H9 (cell line): Measurements from ENCODE around the gene SGO1. TPM values are rescaled to one million over a fixed set of nuclear protein-coding genes. Genes with fewer than 3 reads are reported as not detected.

Experiments
- DNase-seq: peaks from one replicate; pipeline ENCODE4 v3.0.0-alpha.2; 2017
- H2AFZ ChIP-seq: one replicate; pipeline ENCODE4 v1.6.1; 2013; ENCODE audit warnings: mild to moderate bottlenecking, low read length, control low read depth, moderate library complexity
- H2AK5ac ChIP-seq: 2 replicates; pipeline ENCODE4 v1.6.1; 2013; ENCODE audit warnings: low read length, control low read depth, mixed read lengths; ENCODE audit not compliant: insufficient read length
- H2BK120ac ChIP-seq: one replicate; pipeline ENCODE4 v1.6.1; 2013; ENCODE audit warnings: low read depth, mild to moderate bottlenecking, low read length, control low read depth, inconsistent platforms; ENCODE audit not compliant: poor library complexity, severe bottlenecking
- H2BK12ac ChIP-seq: 2 replicates; pipeline ENCODE4 v1.6.1; 2013; ENCODE audit warnings: low read length, control low read depth, mixed read lengths, low read depth; ENCODE audit not compliant: insufficient read length
- H2BK15ac ChIP-seq: 2 replicates; pipeline ENCODE4 v1.6.1; 2013; ENCODE audit warnings: low read depth, low read length, control low read depth
- H2BK20ac ChIP-seq: one replicate; pipeline ENCODE4 v1.6.1; 2013; ENCODE audit warnings: low read depth, mild to moderate bottlenecking, low read length, control low read depth, inconsistent platforms; ENCODE audit not compliant: poor library complexity, severe bottlenecking
- H2BK5ac ChIP-seq: 2 replicates; pipeline ENCODE4 v1.6.1; 2013; ENCODE audit warnings: low read length, control low read depth, mixed read lengths; ENCODE audit not compliant: insufficient read length
- H3K14ac ChIP-seq: 2 replicates; pipeline ENCODE4 v1.6.1; 2013; ENCODE audit warnings: low read length, control low read depth; ENCODE audit not compliant: insufficient read depth
- H3K18ac ChIP-seq: 2 replicates; pipeline ENCODE4 v1.6.1; 2013; ENCODE audit warnings: low read depth, mild to moderate bottlenecking, mixed read lengths, low read length, control low read depth; ENCODE audit not compliant: insufficient read length
- H3K23ac ChIP-seq: 2 replicates; pipeline ENCODE4 v1.6.1; 2013; ENCODE audit warnings: low read length, control low read depth, mixed read lengths, low read depth; ENCODE audit not compliant: insufficient read length
- H3K23me2 ChIP-seq: 2 replicates; pipeline ENCODE4 v1.6.1; 2013; ENCODE audit warnings: low read depth, mild to moderate bottlenecking, mixed read lengths, low read length, control low read depth; ENCODE audit not compliant: insufficient read length, poor library complexity, severe bottlenecking
- H3K27ac ChIP-seq: 2 replicates; pipeline ENCODE4 v1.5.1; 2013; ENCODE audit warnings: low read length, control low read depth, mixed read lengths, low read depth; ENCODE audit not compliant: insufficient read length
- H3K27me3 ChIP-seq: 2 replicates; pipeline ENCODE4 v1.6.1; 2013; ENCODE audit warnings: low read length, control low read depth, inconsistent platforms; ENCODE audit not compliant: insufficient read depth
- H3K4ac ChIP-seq: 2 replicates; pipeline ENCODE4 v1.6.1; 2013; ENCODE audit warnings: low read depth, mild to moderate bottlenecking, control low read depth, inconsistent platforms, low read length, moderate library complexity
- H3K4me1 ChIP-seq: 2 replicates; pipeline ENCODE4 v1.6.1; 2013; ENCODE audit warnings: low read length, control low read depth, inconsistent platforms; ENCODE audit not compliant: insufficient read depth
- H3K4me2 ChIP-seq: 2 replicates; pipeline ENCODE4 v1.6.1; 2013; ENCODE audit warnings: low read length, control low read depth, mixed read lengths; ENCODE audit not compliant: insufficient read length, insufficient read depth
- H3K56ac ChIP-seq: 2 replicates; pipeline ENCODE4 v1.6.1; 2013; ENCODE audit warnings: low read depth, mild to moderate bottlenecking, mixed read lengths, low read length, control low read depth; ENCODE audit not compliant: insufficient read length
- H3K79me1 ChIP-seq: 2 replicates; pipeline ENCODE4 v1.6.1; 2013; ENCODE audit warnings: low read depth, mild to moderate bottlenecking, moderate library complexity, low read length, control low read depth, inconsistent platforms; ENCODE audit not compliant: insufficient read depth, poor library complexity, severe bottlenecking
- H3K79me2 ChIP-seq: 2 replicates; pipeline ENCODE4 v1.6.1; 2013; ENCODE audit warnings: low read length, control low read depth, inconsistent platforms; ENCODE audit not compliant: insufficient read depth
- H3K9ac ChIP-seq: 2 replicates; pipeline ENCODE4 v1.6.1; 2013; ENCODE audit warnings: low read length, control low read depth, mixed read lengths; ENCODE audit not compliant: insufficient read length; ENCODE audit errors: extremely low read depth
- H3K9me3 ChIP-seq: one replicate; pipeline ENCODE4 v1.6.1; 2013; ENCODE audit warnings: low read depth, low read length, inconsistent platforms; ENCODE audit not compliant: control insufficient read depth
- H3T11ph ChIP-seq: one replicate; pipeline ENCODE4 v1.6.1; 2013; ENCODE audit warnings: mild to moderate bottlenecking, low read length, control low read depth, inconsistent platforms
- H4K20me1 ChIP-seq: one replicate; pipeline ENCODE4 v1.6.1; 2013; ENCODE audit not compliant: control insufficient read depth, insufficient read length, insufficient read depth
- H4K5ac ChIP-seq: 2 replicates; pipeline ENCODE4 v1.6.1; 2013; ENCODE audit warnings: low read depth, mild to moderate bottlenecking, mixed read lengths, low read length, control low read depth; ENCODE audit not compliant: insufficient read length
- H4K8ac ChIP-seq: replicated peaks from 2 replicates; pipeline ENCODE4 v1.6.1; 2013; ENCODE audit warnings: low read length, control low read depth, mixed read lengths, low read depth; ENCODE audit not compliant: insufficient read length
- H4K91ac ChIP-seq: 2 replicates; pipeline ENCODE4 v1.6.1; 2013; ENCODE audit warnings: low read depth, mild to moderate bottlenecking, moderate library complexity, mixed read lengths, low read length, control low read depth; ENCODE audit not compliant: insufficient read length
- H3K27ac Mint-ChIP-seq, 3 experiments: 2 replicates in 2 of 3; 3 replicates in 1 of 3; pipeline ENCODE4 v1.8.0; 2020 to 2021; ENCODE audit warnings: mixed read lengths in 3 of 3, mild to moderate bottlenecking in 1 of 3, moderate library complexity in 1 of 3
- H3K27me3 Mint-ChIP-seq: 2 replicates; pipeline ENCODE4 v1.8.0; 2021; ENCODE audit warnings: low read depth, mild to moderate bottlenecking, moderate library complexity, mixed read lengths
- H3K36me3 Mint-ChIP-seq, 3 experiments: 2 replicates in 2 of 3; 3 replicates in 1 of 3; pipeline ENCODE4 v1.8.0; 2020 to 2021; ENCODE audit warnings: low read depth in 3 of 3, mixed read lengths in 3 of 3; ENCODE audit not compliant: insufficient read depth in 1 of 3
- H3K4me1 Mint-ChIP-seq, 2 experiments: 2 replicates each; pipeline ENCODE4 v1.8.0; 2020; ENCODE audit warnings: mixed read lengths in 2 of 2
- H3K4me3 Mint-ChIP-seq, 2 experiments: 2 replicates in 1 of 2; 3 replicates in 1 of 2; pipeline ENCODE4 v1.8.0; 2020 to 2021; ENCODE audit warnings: mild to moderate bottlenecking in 2 of 2, mixed read lengths in 2 of 2, moderate library complexity in 1 of 2
- H3K9me3 Mint-ChIP-seq, 2 experiments: 2 replicates in 1 of 2; 3 replicates in 1 of 2; pipeline ENCODE4 v1.8.0; 2020; ENCODE audit warnings: mild to moderate bottlenecking in 2 of 2, mixed read lengths in 2 of 2, moderate library complexity in 1 of 2
- WGBS: extraction: QIAGEN DNeasy Blood & Tissue Kit; methylation state at CpG from one replicate; pipeline ENCODE4 v1.1.7; 2013; ENCODE audit warnings: missing lambda C conversion rate, low lambda C conversion rate, mixed read lengths; ENCODE audit not compliant: insufficient read length; ENCODE audit errors: extremely low coverage; 5-methylcytosine and 5-hydroxymethylcytosine counted together
- total RNA-seq: library from RNA; stranded (reverse); gene quantifications from 2 replicates; pipeline ENCODE4 v1.2.1, GENCODE V29; 2021
- TF ChIP-seq, protein P1 (sequence below): fragments of 200-600 bp; sonication (generic); conservative IDR thresholded peaks from 3 replicates; pipeline ENCODE4 v1.8.0; 2021; ENCODE audit warnings: antibody characterized with exemption, mild to moderate bottlenecking

The SGO1 gene
- total RNA-seq, 1 experiment from 2014 or later: 30.7 TPM

DNA sequence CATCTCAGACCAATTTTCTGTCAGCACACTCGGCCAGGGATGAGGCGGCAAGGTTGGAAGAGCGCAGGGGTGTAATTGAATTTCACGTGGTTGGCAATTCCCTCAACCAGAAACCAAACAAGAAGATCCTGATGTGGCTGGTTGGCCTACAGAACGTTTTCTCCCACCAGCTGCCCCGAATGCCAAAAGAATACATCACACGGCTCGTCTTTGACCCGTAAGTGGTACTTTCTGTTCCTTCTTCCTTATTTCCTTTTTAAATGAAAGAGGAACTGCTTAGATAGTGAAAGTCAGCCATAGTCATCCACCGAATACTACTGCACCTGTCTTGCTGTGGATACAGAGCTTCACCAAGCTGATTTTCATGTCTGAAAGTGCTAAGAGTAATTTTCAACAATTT, 60.1 kb downstream of the SGO1 start:
- TF ChIP-seq, protein P1, sequence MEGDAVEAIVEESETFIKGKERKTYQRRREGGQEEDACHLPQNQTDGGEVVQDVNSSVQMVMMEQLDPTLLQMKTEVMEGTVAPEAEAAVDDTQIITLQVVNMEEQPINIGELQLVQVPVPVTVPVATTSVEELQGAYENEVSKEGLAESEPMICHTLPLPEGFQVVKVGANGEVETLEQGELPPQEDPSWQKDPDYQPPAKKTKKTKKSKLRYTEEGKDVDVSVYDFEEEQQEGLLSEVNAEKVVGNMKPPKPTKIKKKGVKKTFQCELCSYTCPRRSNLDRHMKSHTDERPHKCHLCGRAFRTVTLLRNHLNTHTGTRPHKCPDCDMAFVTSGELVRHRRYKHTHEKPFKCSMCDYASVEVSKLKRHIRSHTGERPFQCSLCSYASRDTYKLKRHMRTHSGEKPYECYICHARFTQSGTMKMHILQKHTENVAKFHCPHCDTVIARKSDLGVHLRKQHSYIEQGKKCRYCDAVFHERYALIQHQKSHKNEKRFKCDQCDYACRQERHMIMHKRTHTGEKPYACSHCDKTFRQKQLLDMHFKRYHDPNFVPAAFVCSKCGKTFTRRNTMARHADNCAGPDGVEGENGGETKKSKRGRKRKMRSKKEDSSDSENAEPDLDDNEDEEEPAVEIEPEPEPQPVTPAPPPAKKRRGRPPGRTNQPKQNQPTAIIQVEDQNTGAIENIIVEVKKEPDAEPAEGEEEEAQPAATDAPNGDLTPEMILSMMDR: no peak

More for the DNA sequence above, 60.1 kb downstream of the SGO1 start:
- Histone ChIP-seq H3K79me2 (no peaks in the 10 kb centered on the region), H3K9me3 (no peaks in the 10 kb centered on the region), H3K27ac (no peak overlapping the region), H3K79me1 (no peaks in the 10 kb centered on the region), H3K18ac (no peak overlapping the region), H2AFZ (no peak overlapping the region), H3K23me2 (no peaks in the 10 kb centered on the region), H3K23ac (no peak overlapping the region), H2AK5ac (no peak overlapping the region), H2BK15ac (no peak overlapping the region), H3K9ac (no peak overlapping the region), H4K20me1 (no peaks in the 10 kb centered on the region), H4K91ac (no peak overlapping the region), H3K4me2 (no peak overlapping the region), H3K14ac (no peak overlapping the region), H4K5ac (no peak overlapping the region), H3K27me3 (no peaks in the 10 kb centered on the region), H3K4ac (no peak overlapping the region), H2BK12ac (no peak overlapping the region), H2BK5ac (no peak overlapping the region), H3K4me1 (no peaks in the 10 kb centered on the region), H3K56ac (no peak overlapping the region), H2BK20ac (no peak overlapping the region), H4K8ac (no peak overlapping the region), H2BK120ac (no peak overlapping the region), H3T11ph (no peak overlapping the region)
- Mint-ChIP-seq H3K27me3 (no peaks in the 10 kb centered on the region), H3K4me3 (no peak overlapping the region), H3K27ac (no peak overlapping the region), H3K9me3 (no peaks in the 10 kb centered on the region), H3K4me1 (no peaks in the 10 kb centered on the region), H3K36me3 (peaks cover 0 to 3% (median 0%) of the 10 kb centered on the region in 3 experiments; a peak in 2 of 7 replicates)
- WGBS: no CpG with 5 or more reads among the region's 10 CpGs
- DNase-seq: no peak
